Testis (tissue), 2 donors: ENCODE measurements around the gene TMEM225.

Experiments used
- POLR2A ChIP-seq: fragments of 450-650 bp; IDR thresholded peaks from one replicate; pipeline ENCODE4 v1.6.1; 2017; ENCODE audit warnings: antibody characterized with exemption, mild to moderate bottlenecking, moderate library complexity
- TF ChIP-seq, protein P1 (sequence below), 3 experiments: fragments of 450-650 bp in 2 of 3; fragments of 200-600 bp in 1 of 3; sonication (generic) in 1 of 3; IDR thresholded peaks; one replicate each; pipeline ENCODE4 v1.5.1; 2016 to 2019; ENCODE audit warnings: antibody characterized with exemption in 3 of 3, mild to moderate bottlenecking in 2 of 3, moderate library complexity in 1 of 3

DNA sequence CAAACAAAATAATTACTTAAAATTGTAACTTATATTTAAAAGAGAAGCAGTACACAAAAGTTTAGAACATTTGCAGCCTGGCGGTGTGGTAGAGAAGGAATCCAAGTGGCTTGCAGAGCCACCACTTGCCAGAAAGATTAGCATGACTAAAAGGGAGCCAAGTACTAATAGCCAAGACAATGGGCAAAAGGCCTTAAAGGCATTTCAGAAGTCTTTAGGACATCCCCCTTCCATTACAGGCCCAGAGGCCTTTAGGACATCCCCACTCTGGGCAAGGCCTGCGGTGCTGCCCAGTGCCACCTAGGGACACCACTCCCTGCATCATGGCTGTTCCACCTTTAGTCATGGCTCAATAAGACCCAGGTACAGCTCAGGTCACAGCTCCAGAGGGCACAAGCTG lies 32.4 kb downstream of the TMEM225 start:
- TF ChIP-seq, protein P1, sequence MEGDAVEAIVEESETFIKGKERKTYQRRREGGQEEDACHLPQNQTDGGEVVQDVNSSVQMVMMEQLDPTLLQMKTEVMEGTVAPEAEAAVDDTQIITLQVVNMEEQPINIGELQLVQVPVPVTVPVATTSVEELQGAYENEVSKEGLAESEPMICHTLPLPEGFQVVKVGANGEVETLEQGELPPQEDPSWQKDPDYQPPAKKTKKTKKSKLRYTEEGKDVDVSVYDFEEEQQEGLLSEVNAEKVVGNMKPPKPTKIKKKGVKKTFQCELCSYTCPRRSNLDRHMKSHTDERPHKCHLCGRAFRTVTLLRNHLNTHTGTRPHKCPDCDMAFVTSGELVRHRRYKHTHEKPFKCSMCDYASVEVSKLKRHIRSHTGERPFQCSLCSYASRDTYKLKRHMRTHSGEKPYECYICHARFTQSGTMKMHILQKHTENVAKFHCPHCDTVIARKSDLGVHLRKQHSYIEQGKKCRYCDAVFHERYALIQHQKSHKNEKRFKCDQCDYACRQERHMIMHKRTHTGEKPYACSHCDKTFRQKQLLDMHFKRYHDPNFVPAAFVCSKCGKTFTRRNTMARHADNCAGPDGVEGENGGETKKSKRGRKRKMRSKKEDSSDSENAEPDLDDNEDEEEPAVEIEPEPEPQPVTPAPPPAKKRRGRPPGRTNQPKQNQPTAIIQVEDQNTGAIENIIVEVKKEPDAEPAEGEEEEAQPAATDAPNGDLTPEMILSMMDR (IDR thresholded peaks at IDR 0.05) = no peak
- no peak for TF ChIP-seq POLR2A
